ENCODE data around the gene FAM76A.

GRCh38 chr1:27773826-27774445 is 48.2 kb downstream of the FAM76A start:
- no peak for TF ChIP-seq POLR2AphosphoS5 (IDR thresholded peaks at IDR 0.05)
- no peak for TF ChIP-seq CTCF (IDR thresholded peaks at IDR 0.05)
- no peak for TF ChIP-seq POLR2A (IDR thresholded peaks at IDR 0.05)
